SJCRH30 (cell line): Measurements from ENCODE around the gene MILR1. TPM values are rescaled to one million over a fixed set of nuclear protein-coding genes. Genes with fewer than 3 reads are reported as not detected.
"Not testable (repeated sequence)": the region's sequence is repeated elsewhere in the genome, so short reads cannot be mapped to it uniquely, and the experiment has no call there.

ENCODE experiments used
- DNase-seq, 2 experiments: peaks; one replicate each; pipeline ENCODE4 v3.0.0-alpha.2; 2015 to 2020
- H3K27ac ChIP-seq: fragments of 250-450 bp; sonication (Bioruptor Pico); 2 replicates; pipeline ENCODE4 v1.5.1; 2020; ENCODE audit warnings: mild to moderate bottlenecking, moderate library complexity
- H3K27me3 ChIP-seq: fragments of 250-450 bp; sonication (Bioruptor Pico); 2 replicates; pipeline ENCODE4 v1.5.1; 2020; ENCODE audit warnings: mild to moderate bottlenecking, moderate library complexity
- H3K36me3 ChIP-seq: fragments of 250-450 bp; sonication (Bioruptor Pico); 2 replicates; pipeline ENCODE4 v1.5.1; 2020; ENCODE audit warnings: mild to moderate bottlenecking, moderate library complexity
- H3K4me1 ChIP-seq: fragments of 250-450 bp; sonication (Bioruptor Pico); 2 replicates; pipeline ENCODE4 v1.5.1; 2020; ENCODE audit warnings: mild to moderate bottlenecking, moderate library complexity
- H3K4me3 ChIP-seq: fragments of 250-450 bp; sonication (Bioruptor Pico); 2 replicates; pipeline ENCODE4 v1.5.1; 2020; ENCODE audit warnings: mild to moderate bottlenecking, moderate library complexity
- H3K9me3 ChIP-seq: fragments of 250-450 bp; sonication (Bioruptor Pico); replicated peaks from 2 replicates; pipeline ENCODE4 v1.5.1; 2020; ENCODE audit warnings: mild to moderate bottlenecking, moderate library complexity
- total RNA-seq: library from RNA; depleted of rRNA; stranded (reverse); fragments of >200 nt; shearing (Covaris generic); gene quantifications from 2 replicates; pipeline ENCODE4 v1.2.3, GENCODE V29; 2014

MILR1 gene
- total RNA-seq, 1 experiment from 2014 or later: 2.1 TPM

DNA sequence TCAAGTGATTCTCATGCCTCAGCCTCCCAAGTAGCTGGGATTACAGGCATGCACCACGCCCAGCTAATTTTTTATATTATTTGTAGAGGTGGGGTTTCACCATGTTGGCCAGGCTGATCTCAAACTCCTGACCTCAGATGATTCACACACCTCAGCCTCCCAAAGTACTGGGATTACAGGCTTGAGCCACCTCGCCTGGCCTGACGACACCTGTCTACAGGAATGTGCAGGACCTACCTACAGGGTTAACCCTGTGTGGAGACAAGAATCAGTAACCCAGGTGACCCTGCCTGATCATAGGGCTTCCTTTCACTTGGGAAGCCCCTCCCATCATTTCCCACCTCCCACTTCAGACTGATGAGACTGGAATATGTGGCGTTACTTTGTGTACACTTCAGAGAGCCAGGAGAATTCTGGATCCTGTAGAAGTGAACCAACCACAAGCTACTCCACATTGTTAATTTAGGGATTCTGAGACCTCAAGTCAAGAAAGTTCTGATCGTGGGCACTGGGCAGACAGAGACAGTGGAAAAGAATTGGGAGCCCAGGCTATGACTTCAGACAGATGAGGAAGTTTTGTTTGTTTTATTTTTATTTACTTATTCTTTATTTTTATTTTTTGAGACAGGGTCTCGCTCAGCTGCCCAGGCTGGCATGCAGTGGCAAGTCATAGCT is 5.7 kb upstream of the MILR1 start:
- Histone ChIP-seq H3K27ac (peak overlapping the region; percentile 94), H3K36me3 (no peaks in the 10 kb centered on the region), H3K9me3 (peaks cover 8% of the 10 kb centered on the region), H3K4me1 (peaks cover 28% of the 10 kb centered on the region), H3K27me3 (no peaks in the 10 kb centered on the region), H3K4me3 (no peak overlapping the region)
- no peak for DNase-seq

DNA sequence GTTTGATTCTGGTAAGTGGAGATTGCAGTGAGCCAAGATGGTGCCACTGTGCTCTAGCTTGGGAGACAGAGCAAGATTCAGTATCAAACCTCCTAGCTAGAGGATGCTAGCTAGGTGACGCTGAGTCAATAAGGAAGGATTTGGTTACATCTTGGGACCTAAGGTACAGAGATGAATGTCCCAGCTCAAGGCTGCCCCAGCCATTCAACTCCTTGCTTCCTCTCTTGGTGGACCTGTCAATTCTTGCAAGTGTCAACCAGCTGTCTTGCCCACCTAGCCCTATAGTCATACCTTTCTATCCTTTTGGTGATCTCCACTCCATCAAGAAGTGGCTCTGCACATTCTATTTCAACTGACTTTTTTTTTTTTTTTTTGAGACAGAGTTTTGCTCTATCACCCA is 1.4 kb upstream of the MILR1 start:
- H3K9me3 ChIP-seq: no peaks in the 10 kb centered on the region
- no peaks in the 10 kb centered on the region for H3K27me3 ChIP-seq
- no peaks in the 10 kb centered on the region for H3K36me3 ChIP-seq
- DNase-seq: no peak
- no peak overlapping the region for H3K4me3 ChIP-seq
- no peak overlapping the region for H3K27ac ChIP-seq
- H3K4me1 ChIP-seq: peaks cover 15% of the 10 kb centered on the region

DNA sequence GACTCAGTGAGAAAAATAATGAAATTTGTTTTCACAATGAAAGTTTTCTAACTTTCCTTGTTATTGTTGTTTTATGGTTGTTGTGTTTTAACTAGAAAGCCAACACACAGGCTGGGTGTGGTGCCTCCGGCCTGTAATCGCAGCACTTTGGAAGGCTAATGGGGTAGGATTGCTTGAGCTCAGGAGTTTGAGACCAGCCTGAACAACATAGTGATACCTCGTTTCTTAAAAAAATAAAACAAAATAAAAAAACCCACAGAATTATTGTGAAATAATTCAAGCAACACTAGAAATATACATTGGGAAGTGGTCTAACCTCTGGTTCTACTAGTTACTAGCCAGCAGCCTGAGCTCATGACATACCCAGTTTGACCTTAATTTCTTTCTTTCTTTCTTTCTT is 630 bp downstream of the MILR1 start:
- no peaks in the 10 kb centered on the region for H3K27me3 ChIP-seq

DNA sequence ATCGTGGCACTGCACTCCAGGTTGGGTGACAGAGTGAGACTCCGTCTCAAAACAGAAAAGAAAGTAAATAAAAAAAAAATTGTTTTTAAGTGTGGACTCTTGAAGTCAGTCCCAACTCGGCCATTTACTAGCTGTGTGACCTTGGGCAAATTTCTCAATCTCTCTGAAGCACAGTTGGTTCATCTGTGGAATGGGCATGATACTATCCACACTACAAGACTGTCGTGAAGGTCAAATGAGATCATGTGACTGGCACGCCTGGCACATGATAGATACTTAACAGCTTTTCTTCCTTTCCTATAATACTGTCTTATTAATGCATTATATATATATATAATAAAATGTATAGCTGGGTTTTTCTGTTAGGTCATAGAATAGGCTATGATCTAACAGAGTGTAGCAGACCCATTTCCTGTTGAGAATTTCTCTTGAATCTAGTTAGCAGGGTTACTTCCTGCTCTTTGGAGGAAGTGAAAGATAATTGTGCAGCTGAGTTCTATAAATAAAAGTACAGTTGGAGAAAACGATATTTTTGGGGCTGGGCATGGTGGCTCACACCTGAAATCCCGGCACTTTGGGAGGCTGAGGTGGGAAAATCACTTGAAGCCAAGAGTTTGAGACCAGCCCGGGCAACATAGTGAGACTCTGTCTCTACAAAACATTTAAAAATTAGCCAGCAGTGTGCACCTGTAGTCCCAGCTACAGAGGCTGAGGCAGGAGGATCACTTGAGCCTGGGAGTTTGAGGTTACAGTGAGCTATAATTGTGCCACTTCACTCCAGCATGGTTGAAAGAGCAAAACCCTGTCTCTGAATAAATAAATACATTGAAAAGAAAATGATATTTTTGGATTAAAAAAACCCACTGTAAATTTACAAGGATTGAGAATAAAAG is 7.3 kb downstream of the MILR1 start:
- Histone ChIP-seq H3K27me3 (no peaks in the 10 kb centered on the region), H3K36me3 (no peaks in the 10 kb centered on the region), H3K9me3 (no peaks in the 10 kb centered on the region), H3K4me3 (no peak overlapping the region), H3K27ac (no peak overlapping the region), H3K4me1 (no peaks in the 10 kb centered on the region)
- no peak for DNase-seq

More for the DNA sequence above, 630 bp downstream of the MILR1 start:
- Histone ChIP-seq H3K9me3 (no peaks in the 10 kb centered on the region), H3K36me3 (no peaks in the 10 kb centered on the region), H3K4me1 (no peaks in the 10 kb centered on the region), H3K27ac (no peak overlapping the region), H3K4me3 (peak overlapping the region; percentile 28)
- no peak for DNase-seq

DNA sequence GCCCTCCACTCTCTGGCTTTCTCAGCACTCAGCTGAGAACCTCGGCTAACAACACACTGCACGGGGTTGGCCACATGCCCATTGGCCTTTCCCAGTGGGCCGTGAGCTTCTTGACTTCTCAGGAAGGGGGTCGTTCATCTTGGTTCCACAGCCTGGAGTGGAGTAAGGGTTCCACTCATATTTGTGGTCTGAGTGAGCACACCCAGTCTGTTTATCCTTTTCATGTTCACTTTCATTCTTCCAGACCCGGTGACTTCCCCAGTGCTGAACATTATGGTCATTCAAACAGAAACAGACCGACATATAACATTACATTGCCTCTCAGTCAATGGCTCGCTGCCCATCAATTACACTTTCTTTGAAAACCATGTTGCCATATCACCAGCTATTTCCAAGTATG is 8.2 kb downstream of the MILR1 start:
- Histone ChIP-seq H3K36me3 (no peaks in the 10 kb centered on the region), H3K4me3 (no peak overlapping the region), H3K9me3 (no peaks in the 10 kb centered on the region), H3K27ac (no peak overlapping the region), H3K4me1 (no peaks in the 10 kb centered on the region), H3K27me3 (no peaks in the 10 kb centered on the region)
- DNase-seq: no peak

DNA sequence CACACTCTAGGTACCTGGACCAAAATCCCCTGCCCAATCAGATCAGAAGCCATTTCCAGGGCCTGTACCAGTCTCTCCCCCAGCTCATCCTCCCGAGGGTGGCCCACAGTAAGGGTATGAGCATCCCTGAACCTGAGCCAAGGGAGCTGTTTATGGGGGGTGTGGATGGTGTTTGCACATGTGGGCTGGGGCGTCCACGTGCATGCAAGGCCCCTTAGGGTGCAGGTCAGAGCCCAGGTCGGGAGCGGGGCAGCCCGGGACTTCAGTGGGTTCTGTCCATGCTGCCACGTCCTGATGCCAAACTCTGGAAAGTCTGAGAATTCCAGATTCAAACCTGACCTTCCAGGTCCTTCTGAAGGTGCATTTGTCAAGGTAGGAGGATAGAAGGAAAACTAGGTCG is 9.8 kb downstream of the MILR1 start:
- DNase-seq: no peak
- Histone ChIP-seq H3K4me3 (no peak overlapping the region), H3K27me3 (no peaks in the 10 kb centered on the region), H3K9me3 (no peaks in the 10 kb centered on the region), H3K36me3 (no peaks in the 10 kb centered on the region), H3K4me1 (no peaks in the 10 kb centered on the region), H3K27ac (no peak overlapping the region)

DNA sequence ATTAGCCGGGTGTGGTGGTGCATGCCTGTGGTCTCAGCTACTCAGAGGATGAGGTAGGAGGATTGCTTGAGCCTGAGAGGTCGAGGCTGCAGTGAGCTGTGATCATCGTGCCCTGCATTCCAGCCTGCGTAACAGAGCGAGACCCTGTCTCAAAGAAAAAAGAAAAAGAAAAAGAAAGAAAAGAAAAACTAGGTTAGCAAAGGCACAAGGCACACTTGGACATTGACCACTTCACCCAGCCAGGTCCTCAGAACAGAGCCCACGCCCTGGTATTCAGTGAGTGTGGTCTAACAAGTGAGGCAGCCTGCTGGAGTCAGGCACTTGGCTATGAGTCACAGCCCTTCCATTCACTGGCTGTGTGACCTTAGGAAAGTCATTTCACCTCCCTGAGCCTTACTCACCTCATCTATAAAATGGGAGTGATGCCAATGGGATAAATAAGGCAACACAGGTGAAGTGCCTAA is 10.4 kb downstream of the MILR1 start:
- Histone ChIP-seq H3K4me3 (no peak overlapping the region), H3K9me3 (no peaks in the 10 kb centered on the region), H3K27me3 (no peaks in the 10 kb centered on the region), H3K4me1 (no peaks in the 10 kb centered on the region), H3K27ac (no peak overlapping the region), H3K36me3 (no peaks in the 10 kb centered on the region)
- no peak for DNase-seq

DNA sequence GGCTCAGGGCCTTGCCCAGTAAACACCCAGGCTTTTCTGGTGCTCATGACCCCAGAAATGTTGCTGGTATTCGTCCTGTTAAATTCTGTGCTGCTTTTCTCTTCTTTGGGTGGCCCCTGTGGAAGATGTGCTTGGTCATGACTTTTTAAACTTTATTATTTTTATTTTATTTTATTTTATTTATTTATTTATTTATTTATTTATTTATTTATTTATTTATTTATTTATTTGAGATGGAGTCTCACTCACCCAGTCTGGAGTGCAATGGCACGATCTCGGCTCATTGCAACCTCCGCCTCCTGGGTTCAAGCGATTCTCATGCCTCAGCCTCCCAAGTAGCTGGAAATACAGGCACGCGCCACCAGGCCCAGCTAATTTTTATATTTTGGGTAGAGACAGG is 10.9 kb downstream of the MILR1 start:
- not testable (repeated sequence) for H3K9me3 ChIP-seq, DNase-seq, H3K27ac ChIP-seq, H3K36me3 ChIP-seq, H3K4me3 ChIP-seq, H3K4me1 ChIP-seq, H3K27me3 ChIP-seq

DNA sequence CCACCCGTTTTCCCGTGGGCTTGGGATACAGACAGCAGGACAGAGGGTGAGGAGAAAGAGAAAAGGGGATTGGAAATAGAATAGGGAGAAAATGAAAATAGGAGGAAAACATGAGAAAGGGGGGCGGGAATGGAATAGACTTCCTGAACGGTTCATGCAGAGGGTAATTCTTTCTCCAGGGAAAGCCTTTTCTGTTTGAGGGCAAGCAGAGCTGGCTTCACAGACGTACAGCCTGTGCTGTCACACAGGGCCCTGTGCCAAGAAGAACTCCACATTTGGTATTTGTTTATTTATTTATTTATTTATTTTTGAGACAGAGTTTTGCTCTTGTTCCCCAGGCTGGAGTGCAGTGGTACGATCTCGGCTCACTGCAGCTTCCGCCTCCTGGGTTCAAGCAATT is 12.0 kb downstream of the MILR1 start:
- no peak for DNase-seq
- Histone ChIP-seq H3K27me3 (no peaks in the 10 kb centered on the region), H3K27ac (no peak overlapping the region), H3K4me3 (no peak overlapping the region), H3K4me1 (0 out of 2 replicates have a peak, but pooled peaks cover under 1% of the 10 kb centered on the region), H3K9me3 (no peaks in the 10 kb centered on the region), H3K36me3 (no peaks in the 10 kb centered on the region)

DNA sequence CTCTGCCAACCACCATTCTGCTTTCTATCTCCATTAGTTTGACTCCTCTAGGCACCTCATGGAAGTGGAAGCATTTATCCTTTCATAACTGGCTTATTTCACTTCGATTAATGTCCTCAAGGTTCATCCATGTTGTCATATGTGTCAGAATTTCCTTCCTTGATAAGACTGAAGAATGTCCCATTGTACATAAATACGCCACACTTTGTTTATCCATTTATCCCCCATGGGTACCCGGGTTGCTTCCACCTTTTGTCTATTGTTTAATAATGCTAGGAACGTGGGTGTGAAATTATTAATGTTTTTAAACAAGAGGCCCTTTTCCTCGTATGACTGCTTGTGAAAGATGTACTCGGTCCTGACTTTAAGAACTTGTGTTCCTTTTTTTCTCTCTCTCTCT is 12.9 kb downstream of the MILR1 start:
- Histone ChIP-seq H3K4me3 (no peak overlapping the region), H3K4me1 (0 out of 2 replicates have a peak, but pooled peaks cover 2% of the 10 kb centered on the region), H3K27ac (no peak overlapping the region), H3K36me3 (no peaks in the 10 kb centered on the region), H3K27me3 (no peaks in the 10 kb centered on the region), H3K9me3 (no peaks in the 10 kb centered on the region)
- no peak for DNase-seq

DNA sequence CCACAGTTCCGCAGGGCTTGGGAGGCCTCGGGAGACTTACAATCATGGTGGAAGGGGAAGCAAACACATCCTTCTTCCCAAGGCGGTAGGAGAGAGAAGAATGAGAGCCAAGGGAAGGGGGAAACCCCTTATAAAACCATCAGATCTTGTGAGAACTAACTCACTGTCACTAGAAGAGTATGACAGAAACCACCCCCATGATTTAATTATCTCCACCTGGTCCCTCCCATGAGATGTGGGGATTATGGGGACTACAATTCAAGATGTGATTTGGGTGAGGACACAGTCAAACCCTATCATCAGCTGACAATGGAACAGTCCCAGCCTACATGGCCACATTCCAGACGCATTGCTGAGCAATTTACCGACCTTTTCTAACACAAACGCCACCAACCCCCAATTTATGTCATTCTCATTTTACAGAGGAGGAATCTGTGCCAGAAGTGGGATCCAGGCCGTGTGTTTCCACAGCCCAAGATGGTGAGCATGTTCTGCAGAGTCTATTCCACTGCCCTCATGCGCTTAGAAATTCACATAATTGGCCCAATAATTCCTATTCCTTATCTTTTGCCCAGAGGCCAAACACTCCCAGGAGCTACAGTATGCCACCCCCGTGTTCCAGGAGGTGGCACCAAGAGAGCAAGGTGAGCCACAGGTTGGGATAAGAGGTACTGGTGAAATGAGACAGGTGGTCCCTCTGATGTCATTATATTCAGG is 17.3 kb downstream of the MILR1 start:
- H3K4me1 ChIP-seq: 0 out of 2 replicates have a peak, but pooled peaks cover 2% of the 10 kb centered on the region
- no peaks in the 10 kb centered on the region for H3K27me3 ChIP-seq
- H3K36me3 ChIP-seq: no peaks in the 10 kb centered on the region
- H3K4me3 ChIP-seq: no peak overlapping the region
- no peaks in the 10 kb centered on the region for H3K9me3 ChIP-seq
- peak in 1 of 2 experiments; percentile 9 for DNase-seq
- H3K27ac ChIP-seq: no peak overlapping the region

DNA sequence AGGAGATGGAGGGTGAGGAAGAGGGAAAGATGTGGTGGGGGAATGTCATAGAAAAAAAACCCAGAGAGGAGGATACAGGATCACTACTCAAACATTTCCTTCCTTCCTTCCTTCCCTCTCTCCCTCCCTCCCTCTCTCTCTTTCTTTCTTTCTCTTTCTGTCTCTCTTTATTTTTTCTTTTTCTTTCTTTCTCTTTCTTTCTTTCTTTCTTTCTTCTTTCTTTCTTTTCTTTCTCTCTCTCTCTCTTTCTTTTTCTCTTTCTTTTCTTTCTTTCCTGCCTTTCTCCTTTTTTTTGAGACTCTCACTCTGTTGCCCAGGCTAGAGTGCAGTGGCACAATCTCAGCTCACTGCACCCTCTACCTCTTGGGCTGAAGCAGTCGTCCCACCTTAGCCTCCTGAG is 17.9 kb downstream of the MILR1 start:
- not testable (repeated sequence) for DNase-seq, H3K27ac ChIP-seq, H3K4me3 ChIP-seq, H3K27me3 ChIP-seq, H3K4me1 ChIP-seq, H3K9me3 ChIP-seq, H3K36me3 ChIP-seq

DNA sequence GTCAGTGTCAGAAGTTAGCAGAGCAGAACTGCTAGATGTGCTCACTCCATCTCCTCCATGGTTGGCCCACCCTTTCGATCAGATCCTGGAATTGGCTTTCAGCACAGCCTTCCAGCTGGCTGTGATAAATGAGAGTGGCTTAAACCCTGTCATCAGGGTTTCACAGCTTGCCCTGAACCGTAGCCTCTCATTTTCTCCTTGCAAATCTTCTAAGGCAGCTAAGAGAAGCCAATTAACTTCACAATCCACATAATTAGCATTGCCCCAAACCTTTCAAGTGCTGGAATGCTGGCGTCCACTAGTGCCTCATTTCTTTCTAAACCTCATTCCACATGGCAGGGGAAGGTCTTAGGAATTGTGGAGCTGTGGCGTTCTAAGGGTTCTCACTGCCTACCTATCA is 21.7 kb downstream of the MILR1 start:
- DNase-seq: no peak
- no peak overlapping the region for H3K4me3 ChIP-seq

DNA sequence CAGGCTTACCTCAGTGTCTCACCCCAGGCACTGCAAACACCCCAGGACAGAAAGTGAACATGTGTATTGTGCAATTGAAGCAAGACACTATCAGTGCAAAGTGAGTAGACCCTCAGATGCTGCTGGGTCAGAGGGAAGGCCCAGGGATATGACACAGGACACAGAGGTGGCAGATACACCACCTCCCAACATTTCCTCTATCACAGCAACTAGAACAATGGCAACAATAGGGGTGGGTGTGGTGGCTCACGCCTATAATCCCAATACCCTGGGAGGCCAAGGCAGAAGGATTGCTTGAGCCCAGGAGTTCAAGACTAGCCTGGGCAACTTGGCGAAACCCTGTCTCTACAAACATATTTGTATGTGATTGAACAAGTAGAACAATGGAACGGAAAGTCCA is 22.5 kb downstream of the MILR1 start:
- H3K27me3 ChIP-seq: no peaks in the 10 kb centered on the region
- H3K9me3 ChIP-seq: no peaks in the 10 kb centered on the region
- no peak overlapping the region for H3K27ac ChIP-seq
- H3K4me1 ChIP-seq: no peaks in the 10 kb centered on the region
- H3K36me3 ChIP-seq: no peaks in the 10 kb centered on the region; the same call in 1 of the 2 replicates
- no peak overlapping the region for H3K4me3 ChIP-seq
- no peak for DNase-seq

More for the DNA sequence above, 21.7 kb downstream of the MILR1 start:
- Histone ChIP-seq H3K27me3 (no peaks in the 10 kb centered on the region), H3K36me3 (no peaks in the 10 kb centered on the region), H3K9me3 (no peaks in the 10 kb centered on the region), H3K4me1 (0 out of 2 replicates have a peak, but pooled peaks cover 2% of the 10 kb centered on the region), H3K27ac (no peak overlapping the region)

DNA sequence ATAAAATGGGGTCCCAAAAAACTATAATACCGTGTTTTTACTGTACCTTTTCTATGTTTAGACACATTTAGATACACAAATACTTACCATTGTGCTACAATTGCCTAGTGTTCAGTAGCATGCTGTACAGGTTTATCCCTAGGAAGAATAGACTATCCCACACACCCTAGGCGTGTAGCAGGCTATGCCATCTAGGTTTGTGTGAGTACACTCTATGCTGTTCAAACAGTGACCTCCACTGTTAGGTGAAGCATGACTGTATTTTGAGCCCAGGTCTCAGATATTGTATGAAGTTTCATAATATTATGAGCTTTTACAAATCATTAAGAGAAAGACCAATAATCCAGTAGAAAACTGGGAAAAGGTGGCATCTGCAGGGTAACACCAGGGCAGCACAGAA is 23.6 kb downstream of the MILR1 start:
- H3K27ac ChIP-seq: no peak overlapping the region
- H3K27me3 ChIP-seq: no peaks in the 10 kb centered on the region
- H3K9me3 ChIP-seq: no peaks in the 10 kb centered on the region
- H3K36me3 ChIP-seq: peaks cover 3% of the 10 kb centered on the region
- no peaks in the 10 kb centered on the region for H3K4me1 ChIP-seq
- DNase-seq: no peak
- H3K4me3 ChIP-seq: no peak overlapping the region
